ENCODE measurements around the gene SPEM3.

SPEM3 gene

DNA sequence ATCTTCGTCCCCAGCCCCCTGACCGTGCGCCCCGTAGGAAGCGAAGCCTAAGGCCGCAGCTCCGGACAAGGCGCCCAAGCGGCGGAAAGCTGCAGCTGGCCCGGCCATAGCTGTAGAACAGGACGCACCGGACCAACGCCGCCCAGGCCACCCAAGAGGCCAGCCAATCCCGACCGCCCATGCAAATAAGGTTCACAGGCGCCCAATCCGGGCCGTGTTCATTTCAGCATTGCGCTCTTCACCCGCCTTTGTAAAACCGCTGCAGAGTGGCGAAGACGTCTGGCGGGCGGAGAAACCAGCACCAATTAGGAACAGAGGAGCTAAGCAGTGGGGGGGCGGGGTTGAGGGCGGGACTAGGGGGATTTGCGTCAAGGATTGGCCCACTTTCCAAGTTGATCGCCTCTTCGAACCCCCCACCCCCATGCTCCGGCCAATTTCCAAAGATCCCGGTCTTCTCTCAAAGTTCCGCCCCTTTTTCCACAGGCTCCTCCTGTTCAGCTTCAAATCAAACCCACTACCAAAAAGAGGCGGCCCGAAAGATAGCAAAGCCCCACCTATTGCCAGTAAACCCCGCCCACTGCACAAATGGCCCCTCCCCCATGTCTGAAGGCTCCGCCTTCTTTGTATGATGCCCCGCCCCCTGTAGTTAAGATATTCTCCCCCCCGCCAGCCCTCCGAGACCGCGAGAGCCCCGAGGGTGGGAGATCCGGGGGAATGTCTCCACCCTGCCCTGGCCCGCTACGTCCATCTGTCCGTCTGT, 24.5 kb upstream of the SPEM3 start, which contains the start of gene TMEM256:
Gene TMEM256, minus strand, starts transcription at position 121 of the 760 bp plus-strand sequence. Its CDS starts 13 bp downstream, at position 108.
- DNase-seq, result peak; percentile 98

DNA sequence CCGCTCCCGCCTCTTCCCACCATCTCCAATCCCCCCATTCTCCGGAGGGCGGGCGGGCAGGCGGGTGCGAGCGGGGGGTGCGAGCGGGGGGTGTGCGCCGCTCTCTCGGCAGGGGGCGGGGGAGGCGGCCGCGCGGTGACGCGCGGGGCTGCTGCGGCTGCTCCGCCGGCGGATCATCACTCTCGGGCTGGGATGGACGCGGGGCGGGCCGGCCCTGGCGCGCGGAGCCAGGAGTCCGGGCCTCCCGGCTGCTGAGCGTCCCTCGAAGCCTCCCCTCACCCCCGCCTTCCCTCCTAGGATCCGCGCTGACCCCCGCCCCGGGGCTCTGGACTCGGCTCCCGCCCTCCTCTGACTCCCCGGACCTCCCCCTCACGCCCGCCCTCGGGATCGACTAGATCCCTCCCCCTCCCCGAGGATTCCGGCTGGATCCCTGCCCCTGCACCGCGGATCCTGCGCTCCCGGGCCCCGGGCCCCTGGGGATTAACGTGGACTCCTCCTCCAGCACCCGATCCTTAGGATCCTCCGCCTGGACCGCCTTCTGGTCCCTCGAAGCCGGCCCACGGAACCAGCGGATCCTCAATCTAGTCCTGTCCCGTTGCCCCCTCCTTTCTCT, 23.8 kb upstream of the SPEM3 start:
- DNase-seq, result no peak

DNA sequence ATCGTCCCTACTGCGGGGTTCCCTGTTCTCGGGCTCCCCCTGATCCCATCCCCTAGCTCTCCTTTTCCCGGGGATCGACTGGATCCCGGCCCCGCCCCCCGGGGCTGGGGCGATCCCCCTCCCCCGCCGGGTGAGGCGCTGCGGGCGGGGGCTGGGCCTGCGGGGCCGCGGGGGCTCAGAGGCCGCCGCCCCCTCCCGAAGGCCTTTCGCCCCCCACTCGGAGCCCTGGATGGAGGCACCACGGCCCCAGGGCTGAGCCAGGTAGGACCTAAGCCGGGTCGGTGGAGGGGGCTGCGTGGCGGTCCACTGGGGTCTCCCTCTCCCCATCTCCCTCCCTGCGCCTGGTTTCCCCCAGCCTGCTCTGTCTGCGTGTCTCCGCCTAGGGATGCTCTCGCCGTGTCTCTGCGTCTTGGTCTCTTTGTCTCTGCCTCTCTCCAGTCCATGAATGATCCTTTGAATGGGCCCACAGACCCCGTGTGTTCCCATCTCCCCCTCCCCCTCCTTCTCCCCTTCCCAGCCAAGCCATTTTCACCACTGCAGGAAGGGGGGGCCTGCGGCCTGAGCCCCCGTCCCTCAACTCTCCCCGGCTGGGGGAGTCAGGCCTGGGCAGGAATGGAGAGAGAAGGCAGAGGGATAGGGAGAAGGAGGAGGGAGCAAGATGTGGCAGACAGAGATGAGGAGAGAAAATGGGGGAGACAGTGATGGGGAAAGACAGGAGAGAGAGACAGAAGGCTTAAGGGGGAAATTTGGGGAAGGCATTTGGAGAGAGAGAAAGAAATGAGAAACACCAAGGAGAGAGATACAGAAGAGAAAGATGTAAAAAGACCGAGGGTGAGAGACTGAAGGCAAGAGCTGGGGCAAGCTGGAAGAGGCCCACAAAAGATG, 23.1 kb upstream of the SPEM3 start:
- DNase-seq, result no peak

DNA sequence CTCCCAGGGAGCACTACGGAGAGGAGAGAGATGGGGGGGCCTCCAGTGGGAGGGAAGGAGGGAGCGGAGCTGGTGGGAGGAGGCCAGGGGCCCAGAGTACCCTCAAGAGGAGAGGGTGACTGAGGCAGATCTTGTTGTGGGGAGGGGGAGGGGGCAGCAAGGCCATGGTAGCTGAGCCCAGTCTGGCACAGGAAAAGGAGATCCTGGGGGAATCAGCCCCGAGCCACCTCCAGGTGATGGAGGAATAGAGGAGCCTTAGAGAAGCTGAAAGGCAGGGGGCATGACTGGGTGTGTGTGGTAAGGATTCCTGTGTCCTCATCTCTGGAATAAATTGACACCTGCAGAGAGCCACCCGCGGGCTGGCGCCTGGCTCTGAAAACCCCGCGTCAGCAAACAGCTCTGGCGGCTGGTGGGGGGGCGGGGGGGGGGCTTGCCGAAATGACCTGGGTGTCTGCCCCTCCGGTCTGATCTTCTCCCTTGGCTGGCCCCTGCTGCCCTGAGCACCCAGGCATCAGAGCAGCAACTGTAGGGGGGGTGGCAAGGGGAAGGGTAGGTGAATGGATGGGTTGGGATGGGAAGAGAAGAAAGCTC, 22.3 kb upstream of the SPEM3 start:
- DNase-seq, result no peak

DNA sequence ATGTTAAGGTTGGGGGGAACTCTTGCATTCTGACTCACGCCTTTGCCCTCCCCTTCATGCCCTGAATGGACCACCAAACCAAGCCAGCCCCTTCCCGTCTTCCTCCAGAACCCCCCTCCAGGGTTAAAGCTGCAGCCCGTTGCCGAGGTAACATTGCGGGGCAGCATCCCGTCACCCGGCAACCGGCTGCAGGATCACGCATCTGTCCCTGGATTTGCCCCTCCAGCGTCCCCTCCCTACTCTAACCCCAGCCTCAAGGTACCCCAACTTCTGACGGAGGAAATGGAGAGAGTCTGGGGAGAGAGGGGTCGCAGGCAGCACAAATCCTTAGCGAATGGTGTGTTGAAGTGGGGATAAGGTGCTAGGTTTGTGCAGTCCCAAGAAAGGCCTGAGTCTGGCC, 21.6 kb upstream of the SPEM3 start:
- no peak for DNase-seq

DNA sequence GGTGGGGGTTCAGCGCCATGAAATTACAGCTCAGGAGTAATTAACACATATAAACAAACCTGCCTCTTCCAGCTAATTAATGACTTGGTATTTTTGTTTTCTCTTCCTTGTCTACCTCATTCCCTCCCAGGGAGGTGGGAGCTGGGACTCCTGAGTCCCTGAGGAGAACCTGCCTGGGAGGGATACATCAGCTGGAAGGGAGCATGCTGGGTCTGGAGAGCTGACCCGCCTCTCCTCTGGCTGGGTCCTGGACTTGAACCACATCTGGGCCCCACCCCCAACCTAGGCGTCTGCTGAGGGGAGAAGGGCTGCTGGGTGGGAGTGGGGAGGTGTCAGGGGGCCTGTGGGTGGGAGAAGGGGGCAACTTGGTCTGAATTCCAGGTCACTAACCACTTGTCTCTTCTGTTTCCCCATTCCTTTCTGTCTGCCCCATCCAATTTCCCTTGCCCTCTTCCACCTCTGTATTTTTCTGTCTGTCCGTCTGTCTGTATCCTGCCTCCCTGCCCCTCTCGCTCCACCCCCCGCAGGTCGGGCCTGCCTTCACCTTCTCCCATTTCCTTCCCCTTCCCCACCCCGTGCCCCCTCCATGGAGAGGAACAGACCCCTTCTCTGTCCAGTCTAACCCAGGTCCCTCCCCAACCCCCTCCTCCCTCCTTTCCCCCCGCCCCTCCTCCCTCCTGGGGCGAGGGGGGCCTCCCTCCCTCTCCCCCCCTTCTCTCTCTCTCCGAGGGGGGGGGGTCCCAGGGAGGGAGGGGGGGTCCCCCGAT, 21.0 kb upstream of the SPEM3 start, which contains the start of gene NLGN2:
Gene NLGN2, plus strand, starts transcription at position 361 of the 767 bp plus-strand sequence. CDS start 411 bp downstream, outside the sequence.
- DNase-seq, result no peak

DNA sequence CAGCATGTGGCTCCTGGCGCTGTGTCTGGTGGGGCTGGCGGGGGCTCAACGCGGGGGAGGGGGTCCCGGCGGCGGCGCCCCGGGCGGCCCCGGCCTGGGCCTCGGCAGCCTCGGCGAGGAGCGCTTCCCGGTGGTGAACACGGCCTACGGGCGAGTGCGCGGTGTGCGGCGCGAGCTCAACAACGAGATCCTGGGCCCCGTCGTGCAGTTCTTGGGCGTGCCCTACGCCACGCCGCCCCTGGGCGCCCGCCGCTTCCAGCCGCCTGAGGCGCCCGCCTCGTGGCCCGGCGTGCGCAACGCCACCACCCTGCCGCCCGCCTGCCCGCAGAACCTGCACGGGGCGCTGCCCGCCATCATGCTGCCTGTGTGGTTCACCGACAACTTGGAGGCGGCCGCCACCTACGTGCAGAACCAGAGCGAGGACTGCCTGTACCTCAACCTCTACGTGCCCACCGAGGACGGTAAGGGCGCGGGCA, 20.4 kb upstream of the SPEM3 start:
- no peak for DNase-seq

DNA sequence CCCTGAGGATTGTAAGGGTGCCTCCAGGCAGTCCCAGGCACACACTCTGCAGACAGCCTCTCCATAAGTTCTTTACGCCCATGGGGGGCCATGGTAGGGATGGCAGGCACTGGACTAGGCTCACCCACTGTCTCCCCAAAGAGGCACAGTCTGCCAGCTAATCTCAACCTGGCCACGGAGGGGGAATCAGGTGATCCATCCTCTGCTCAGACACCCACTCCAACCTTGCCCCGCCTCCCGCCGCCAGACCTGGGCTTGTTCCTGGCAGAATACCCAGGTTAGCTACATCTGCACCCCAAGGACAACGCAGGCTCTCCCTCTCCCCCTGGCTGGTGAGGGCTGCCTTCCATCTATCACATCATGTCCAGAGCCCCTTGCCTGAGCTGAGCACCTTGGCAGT, 19.8 kb upstream of the SPEM3 start:
- no peak for DNase-seq

DNA sequence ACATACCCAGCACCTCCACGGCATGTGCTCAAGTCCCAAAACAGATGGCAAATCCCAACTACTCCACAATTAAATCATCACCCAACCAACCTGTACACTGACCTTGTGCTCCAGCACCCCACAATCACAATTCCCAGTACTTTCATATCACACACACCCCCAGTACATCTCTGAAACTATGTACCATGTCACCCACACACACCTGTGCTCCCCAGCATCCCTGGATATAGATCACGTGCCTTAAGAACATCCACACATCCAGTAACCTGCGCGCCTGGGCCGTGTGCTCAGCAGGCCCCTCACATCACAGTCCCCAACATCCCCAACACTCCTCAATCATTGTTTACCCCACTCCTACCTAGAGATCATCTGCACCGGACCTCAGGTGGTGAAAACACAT, 18.9 kb upstream of the SPEM3 start:
- no peak for DNase-seq

DNA sequence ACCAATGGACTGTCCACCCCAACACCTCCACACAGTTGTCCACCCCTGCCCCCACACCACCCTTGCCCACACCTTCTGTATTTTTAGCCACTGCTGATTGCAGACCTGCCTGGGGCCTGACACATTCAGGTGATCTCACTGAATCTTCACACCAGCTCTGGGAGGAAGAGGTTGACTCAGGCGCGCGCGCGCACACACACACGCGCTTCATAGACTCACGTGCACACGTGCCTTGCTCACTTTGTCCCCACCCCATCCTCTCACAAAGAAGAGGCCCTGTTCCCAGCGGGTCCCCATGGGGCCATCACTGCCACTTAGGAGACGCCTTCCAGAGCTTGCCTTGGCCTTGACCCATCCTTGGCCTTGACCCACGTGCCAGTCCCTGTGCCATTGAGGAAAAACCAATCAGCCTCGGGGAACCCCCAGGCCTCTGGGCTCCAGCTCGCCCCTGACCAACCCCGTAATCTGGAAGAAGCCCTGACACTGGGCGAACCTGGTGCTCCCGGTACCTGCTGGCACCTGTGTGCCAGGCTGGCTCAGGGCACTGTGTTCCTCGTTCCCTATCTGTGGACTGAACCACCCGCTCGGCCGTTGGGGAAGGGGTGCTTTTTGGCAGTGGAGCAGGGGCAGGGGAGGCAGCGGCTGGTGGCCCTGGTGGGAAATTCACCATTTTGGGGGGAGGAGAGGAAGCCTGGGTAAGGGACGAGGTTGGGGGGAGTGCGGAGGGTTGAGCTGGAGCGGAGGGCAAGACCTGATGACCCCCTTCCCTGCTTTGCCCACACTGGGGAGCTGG, 17.8 kb upstream of the SPEM3 start:
- no peak for DNase-seq

DNA sequence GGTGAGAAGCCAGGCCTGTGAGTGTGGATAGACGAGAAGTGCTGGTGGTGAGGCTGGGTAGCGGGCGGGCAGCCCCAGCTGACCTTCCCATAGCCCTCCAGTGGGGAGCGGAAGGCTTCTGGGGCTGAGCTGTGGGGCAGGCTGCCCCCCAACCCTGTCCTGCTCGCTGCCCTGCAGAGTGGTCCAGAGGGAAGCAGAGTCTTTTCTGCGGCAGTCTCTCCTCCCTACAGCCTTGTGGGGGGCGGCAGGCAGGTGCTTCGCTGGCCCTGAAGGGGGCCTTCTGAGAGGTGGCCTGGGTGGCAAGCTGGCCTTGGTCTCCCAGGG, 17.3 kb upstream of the SPEM3 start:
- DNase-seq, result no peak

DNA sequence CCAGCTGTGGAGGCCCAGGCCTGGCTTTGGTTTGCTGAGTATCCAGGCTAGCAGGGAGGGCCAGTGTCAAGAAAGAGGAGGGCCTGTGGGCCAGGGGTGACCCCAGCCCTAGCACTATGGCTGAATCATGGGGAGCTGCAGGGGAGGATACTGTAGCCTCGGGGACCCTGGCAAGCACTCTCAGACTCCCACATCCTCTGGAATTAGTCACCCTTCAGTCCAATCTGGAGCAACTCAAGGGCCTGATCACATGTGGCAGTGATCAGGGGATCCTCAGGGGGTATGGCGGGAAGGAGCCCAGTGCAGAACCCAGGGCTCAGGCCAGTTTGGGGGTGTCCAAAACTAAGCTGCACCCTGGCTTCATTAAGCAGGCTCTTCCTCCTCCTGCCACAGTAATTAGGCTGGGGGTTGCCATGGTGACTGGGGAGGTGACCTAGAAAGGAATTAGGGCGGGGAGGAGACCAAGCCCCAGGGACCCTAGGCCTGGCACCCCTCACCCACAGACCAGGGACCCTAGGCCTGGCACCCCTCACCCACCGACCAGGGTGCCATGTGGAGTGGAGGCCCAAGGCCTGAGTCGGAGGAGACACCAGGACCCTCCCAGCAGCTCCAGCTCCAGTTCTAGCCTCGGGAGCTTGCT, 15.2 kb upstream of the SPEM3 start:
- DNase-seq, result no peak

DNA sequence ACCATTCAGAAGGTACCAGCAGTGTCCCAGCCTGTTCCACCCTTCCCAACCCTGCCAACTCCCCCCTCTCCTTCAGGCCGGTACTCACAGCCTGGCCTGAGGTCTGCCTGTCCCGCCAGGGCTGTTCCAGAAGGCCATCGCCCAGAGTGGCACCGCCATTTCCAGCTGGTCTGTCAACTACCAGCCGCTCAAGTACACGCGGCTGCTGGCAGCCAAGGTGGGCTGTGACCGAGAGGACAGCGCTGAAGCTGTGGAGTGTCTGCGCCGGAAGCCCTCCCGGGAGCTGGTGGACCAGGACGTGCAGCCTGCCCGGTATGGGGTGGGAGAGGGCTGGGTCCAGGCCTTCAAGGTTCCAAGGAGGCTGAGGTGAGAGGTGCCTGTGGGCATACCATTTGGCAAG, 13.8 kb upstream of the SPEM3 start:
- no peak for DNase-seq

DNA sequence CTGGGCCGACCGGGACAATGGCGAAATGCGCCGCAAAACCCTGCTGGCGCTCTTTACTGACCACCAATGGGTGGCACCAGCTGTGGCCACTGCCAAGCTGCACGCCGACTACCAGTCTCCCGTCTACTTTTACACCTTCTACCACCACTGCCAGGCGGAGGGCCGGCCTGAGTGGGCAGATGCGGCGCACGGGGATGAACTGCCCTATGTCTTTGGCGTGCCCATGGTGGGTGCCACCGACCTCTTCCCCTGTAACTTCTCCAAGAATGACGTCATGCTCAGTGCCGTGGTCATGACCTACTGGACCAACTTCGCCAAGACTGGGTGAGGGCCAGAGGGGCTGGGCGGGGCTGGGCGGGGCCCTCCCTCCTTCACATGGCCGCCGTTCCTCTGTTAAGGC, 12.9 kb upstream of the SPEM3 start:
- no peak for DNase-seq

DNA sequence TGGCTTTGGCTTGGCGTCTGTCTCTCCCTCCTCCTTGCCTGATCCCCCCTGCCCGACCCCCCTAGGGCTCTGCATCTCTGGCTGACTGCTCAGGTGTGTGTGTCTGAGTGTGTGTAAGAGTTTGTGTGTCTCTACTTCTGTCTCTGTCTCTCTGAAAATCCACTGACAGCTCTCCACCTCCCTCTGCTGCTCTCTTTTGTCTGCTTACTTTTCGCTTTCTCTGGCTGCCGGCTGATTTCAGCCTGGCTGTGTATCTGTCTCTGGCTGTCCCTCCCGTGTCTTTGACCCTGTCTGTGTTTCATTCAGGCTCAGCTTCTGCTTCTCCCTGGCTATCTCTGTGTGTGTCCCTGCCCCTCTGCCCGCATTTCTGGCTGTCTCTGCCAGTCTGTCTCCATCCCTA, 12.3 kb upstream of the SPEM3 start:
- no peak for DNase-seq

DNA sequence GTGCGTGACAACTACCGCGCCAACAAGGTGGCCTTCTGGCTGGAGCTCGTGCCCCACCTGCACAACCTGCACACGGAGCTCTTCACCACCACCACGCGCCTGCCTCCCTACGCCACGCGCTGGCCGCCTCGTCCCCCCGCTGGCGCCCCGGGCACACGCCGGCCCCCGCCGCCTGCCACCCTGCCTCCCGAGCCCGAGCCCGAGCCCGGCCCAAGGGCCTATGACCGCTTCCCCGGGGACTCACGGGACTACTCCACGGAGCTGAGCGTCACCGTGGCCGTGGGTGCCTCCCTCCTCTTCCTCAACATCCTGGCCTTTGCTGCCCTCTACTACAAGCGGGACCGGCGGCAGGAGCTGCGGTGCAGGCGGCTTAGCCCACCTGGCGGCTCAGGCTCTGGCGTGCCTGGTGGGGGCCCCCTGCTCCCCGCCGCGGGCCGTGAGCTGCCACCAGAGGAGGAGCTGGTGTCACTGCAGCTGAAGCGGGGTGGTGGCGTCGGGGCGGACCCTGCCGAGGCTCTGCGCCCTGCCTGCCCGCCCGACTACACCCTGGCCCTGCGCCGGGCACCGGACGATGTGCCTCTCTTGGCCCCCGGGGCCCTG, 11.5 kb upstream of the SPEM3 start:
- no peak for DNase-seq

DNA sequence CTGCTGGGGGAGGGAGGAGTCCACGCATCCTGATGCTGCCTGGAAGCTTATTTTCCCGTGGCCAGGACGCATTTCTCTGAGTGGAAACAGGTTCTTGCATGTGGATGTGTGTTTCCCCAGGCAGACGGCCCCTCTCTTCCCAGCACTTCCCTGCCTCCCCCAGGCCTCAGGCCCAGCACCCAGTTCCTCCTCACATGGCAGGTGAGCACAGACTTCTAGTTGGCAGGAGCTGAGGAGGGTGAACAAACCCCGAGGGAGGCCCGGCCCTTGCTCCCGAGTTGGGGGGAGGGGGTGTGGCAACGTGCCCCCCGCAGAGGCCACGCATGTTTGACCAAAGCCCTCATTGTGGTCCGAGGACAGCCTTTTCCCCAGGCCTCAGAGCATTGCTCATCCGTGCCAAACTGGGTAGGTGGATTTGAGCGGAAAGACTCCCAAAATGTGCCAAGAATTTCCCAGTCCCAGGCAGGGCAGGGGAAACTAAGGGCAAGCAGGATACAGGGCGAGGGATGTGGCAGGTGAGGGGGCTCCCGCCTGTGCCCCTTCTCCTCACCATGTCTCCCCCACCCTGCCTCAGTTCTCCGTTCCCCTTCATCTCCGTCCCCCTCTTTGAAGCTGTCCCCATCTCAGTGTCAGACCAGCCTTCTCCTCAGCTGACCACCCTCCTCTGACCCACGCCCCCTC, 10.0 kb upstream of the SPEM3 start:
- no peak for DNase-seq

DNA sequence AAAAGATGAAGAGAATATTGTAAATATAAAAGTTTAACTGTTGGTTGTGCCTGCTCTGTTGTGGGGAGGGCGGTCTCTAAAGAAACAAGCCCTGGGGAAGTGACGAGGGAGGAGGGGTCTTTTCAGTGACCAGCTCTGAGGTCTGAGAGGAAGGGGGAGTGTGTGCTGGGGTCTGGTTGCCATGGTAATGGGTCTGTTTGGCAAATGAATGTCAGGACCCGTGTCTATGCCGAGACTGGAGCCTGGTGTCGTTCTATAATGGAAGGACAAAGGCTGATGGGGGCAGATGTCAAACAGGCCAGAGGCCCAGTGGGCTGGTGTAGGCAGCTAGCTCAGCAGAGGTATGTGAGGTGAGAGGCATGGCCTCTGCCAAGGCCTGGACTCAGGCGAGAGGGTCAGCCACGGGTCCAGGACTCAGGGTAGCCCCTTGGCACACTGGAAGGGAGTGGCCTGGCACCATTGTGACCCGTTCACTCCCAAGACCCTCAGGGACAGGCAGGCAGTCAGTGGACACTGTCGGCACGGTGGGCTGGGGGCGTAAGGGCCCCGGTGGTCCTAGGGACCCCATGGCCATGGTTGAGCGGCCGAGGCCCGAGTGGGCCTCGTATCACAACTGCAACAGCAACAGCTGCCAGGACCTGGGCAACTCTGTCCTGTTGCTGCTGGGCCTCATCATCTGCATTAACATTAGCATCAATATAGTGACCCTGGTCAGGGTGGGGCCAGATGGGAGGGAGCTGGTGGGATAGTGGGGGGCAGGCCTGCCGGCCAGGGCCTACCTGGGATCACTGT, 8.6 kb upstream of the SPEM3 start, which contains the start of gene SPEM1:
Gene SPEM1, plus strand, starts transcription at position 506 of the 792 bp plus-strand sequence. Its CDS starts 61 bp downstream, at position 567.
- DNase-seq, result no peak

DNA sequence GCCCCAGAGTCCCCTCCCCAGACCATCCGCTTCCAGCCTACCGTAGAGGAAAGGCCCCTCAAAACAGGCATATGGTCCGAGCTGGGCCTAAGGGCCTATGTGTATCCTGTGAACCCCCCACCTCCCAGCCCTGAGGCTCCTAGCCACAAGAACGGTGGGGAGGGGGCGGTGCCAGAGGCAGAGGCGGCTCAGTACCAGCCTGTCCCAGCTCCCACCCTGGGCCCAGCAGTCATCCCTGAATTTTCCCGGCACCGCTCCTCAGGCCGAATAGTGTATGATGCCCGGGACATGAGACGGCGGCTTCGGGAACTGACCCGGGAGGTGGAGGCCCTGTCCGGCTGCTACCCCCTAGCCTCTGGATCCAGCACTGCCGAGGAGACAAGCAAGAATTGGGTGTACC, 7.5 kb upstream of the SPEM3 start:
- no peak for DNase-seq
